DMS53 (cell line): ENCODE measurements around the gene CD163.

ENCODE experiments used
- DNase-seq: peaks from one replicate; lab custom pipeline; 2025; lab: John Stamatoyannopoulos, UW

CD163 gene

DNA sequence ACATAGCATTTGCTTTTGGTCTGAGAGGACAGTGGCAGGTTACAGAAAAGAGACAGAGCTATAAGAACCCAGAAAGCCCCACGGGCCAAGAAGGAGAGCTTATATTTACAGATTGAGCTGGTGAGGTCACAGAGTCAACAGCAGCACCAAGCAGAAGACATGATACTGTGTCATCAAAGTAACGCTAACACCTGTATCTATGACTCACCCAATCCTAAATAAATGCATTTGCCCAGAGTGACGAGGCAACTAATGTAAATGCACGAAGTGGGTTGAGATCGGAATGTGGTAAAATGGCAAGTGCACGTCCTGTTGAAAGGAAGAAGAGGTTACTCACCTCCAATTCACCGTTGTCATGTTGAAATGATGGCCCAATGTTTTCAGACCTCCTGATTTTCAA is 52.9 kb downstream of the CD163 start:
- DNase-seq = peak; percentile 99

GRCh38 chr12:7448099-7448498 is 55.5 kb downstream of the CD163 start:
- no peak for DNase-seq

DNA sequence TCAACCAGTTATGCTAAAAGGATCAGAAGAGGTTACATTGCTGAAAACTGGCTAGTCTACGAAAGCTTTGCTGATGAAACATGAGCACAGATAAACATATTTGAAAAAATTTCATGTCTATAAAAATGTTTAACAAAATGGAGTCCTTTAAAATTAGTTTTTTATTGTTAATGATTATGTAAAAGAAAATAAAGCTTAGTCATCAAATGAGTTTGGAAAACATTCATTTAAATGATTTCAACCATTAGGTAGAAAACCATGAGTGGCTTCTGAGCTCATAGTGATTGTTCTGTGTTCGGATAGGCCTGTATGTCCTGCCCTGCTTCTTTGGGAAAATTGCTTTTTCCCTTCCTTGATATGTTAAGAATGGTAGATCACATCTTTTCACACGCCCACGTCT is 59.0 kb downstream of the CD163 start:
- DNase-seq = no peak

GRCh38 chr12:7444076-7444475 is 59.5 kb downstream of the CD163 start, which contains the start of gene CD163L1:
CD163L1 (minus strand) TSS chr12:7444153; CDS start chr12:7444127, 26 bp downstream.
- peak; percentile 49 for DNase-seq

GRCh38 chr12:7441216-7441615 is 62.4 kb downstream of the CD163 start:
- no peak for DNase-seq

- DNase-seq = peak; percentile 99
These were observed 63.7 kb downstream of the CD163 start for GRCh38 chr12:7439579-7440505.

DNA sequence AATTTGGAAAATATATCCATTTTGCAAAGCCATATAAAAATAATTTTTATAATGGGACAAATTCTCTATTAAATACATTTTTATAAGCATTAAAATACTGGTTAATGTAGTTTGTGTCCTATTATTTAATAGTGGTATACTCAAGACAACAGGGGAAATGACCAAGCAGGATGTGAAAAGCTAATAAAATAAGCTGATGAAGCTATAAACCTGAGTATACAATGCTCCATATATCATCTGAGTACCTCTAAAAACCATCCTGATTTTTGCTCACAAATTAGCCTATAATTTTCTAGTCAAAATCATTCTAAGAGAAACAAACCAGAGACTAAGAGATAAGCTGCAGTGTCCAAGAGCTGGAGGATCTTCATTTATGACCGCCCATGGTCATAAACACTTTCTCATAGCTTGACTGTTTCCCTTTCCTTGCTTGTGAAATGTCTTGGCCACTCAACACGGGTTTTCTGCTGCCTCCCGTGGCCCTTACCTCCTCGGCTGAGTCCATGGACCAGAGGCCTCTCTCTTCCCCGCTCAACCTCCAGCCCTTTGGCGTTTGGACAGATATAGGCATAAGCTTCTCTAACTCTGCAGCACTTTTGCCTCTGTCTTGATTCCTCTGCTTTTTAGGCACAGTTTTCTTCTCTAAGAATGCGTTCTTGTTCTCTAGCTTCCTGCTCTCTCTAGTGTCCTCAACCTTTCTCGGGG is 65.1 kb downstream of the CD163 start:
- peak; percentile 82 for DNase-seq

DNA sequence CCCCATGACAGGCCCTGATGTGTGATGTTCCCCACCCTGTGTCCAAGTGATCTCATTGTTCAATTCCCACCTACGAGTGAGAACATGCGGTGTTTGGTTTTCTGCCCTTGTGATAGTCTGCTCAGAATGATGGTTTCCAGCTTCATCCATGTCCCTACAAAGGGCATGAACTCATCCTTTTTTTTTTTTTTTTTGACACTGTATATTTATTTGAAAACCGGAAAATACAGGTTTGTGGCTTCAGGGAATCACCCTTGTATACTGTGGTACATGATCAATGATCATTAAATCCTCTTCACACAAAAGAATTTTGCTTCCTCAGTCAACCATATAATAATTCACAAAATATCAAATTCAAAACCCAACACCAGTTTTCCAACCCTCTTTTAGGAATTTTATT is 66.1 kb downstream of the CD163 start:
- peak; percentile 42 for DNase-seq

DNA sequence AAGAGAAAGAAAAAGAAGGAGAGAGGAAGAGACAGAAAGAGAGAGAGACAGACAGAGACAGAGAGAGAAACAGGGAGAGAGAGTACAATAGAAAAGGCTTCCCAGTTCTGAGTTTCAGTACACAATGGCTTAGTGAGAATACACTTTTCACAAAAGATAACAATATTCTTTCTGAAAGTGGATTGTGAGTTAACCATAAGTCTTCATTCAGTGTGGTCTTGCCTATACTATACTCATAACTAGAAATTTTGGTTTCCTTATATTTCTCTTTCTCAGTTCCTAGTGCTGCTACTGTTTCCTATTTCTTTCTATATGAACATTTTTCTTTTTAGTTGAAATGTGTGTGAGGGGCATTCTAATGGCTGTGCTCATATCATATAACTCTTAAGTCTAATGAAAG is 68.9 kb downstream of the CD163 start:
- no peak for DNase-seq

DNA sequence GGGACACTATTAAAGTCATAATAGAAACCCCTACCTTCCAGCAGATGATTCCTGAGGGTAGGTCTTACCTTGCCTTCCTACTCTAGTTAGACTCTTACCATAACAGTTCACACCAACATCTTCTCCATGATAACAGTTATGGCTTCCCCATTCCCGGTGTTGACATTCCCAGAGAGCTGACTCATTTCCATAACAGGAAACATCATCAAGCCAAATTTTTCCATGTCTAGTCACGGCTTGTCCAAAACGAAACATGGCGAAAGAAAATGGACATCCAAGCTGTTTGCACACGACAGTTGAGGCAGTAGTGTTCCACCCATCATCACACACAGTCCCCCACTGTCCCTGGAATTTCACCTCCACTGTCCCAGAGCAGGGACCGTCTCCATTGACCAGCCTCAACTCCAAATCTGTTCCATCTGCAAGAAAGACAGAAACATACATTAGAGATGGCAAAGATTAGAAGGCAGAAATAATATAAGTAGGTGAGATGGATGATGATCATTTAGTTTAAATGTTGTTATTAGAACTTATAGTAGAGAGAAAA is 70.2 kb downstream of the CD163 start:
- DNase-seq = peak; percentile 42

GRCh38 chr12:7431993-7432685 is 71.4 kb downstream of the CD163 start:
- no peak for DNase-seq
